HG03565 (cell line): ENCODE data around the gene KIF25.
"Not testable (repeated sequence)": the region's sequence is repeated elsewhere in the genome, so short reads cannot be mapped to it uniquely, and the experiment has no call there.

Experiments used
- ATAC-seq: cut with Tn5 transposase; IDR thresholded peaks from one replicate; pipeline ENCODE4 v1.9.1; 2021; ENCODE audit warnings: mild to moderate bottlenecking, moderate library complexity; ENCODE audit not compliant: unreplicated experiment

KIF25 gene

DNA sequence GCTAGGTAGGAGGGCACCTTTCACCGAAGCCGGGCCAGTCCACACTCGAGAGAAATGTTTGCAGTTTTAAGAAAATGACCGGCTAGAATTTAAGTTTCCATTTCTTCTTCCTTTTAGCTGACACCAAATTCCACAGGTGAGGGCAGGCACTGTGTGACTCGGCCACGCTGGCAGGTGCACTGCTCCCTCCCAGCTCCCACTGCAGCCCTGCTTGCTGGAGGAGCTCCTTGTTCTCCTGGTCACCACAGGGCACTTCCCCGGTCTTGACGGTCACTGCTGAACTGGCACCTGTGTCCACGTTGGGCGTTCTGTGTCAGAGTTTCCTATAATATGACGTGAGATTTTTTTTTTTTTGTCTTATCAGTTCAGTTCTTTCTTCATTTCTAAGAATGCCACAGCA, 3.6 kb upstream of the KIF25 start:
- ATAC-seq = no peak

DNA sequence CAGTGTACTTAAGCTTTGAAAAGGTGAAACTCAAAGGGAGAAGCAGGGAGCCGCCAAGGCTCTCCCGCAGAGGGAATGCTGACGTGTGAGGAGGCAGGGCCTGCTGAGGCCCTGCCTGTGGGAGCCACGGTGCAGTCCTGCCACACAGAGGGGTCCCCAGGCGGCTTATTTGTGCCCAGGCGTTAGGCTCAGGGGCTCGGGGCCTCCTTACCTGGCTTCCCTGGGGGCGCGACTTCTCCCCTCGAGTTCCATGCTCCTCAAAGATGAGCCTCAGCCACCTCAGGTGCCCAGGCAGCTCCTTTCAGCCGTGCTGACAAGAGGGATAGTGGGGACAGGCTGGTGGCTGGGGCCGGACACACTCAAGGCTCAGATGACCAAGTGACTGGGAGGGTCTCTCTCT, 2.2 kb upstream of the KIF25 start:
- no peak for ATAC-seq

DNA sequence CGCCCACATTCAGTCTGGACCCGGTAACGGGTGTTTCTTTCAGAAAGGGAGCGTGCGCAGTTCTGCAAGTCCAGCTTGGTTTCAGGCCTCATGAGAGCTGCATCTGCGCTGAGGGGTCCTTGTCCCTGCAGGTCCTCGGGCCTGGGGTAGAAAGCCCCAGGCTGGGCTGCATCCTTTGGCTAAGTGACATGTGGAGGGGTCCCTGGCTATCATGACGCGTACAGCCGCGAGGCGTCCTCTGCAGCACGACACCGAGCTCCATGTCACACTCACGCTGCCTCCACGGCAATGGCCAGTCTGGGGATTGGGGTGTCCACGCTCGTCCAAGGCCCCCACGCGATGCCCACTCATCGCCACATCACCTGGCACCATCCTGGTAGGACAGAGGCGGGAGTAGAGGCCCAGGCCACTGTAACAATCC, 1.7 kb upstream of the KIF25 start:
- no peak for ATAC-seq

DNA sequence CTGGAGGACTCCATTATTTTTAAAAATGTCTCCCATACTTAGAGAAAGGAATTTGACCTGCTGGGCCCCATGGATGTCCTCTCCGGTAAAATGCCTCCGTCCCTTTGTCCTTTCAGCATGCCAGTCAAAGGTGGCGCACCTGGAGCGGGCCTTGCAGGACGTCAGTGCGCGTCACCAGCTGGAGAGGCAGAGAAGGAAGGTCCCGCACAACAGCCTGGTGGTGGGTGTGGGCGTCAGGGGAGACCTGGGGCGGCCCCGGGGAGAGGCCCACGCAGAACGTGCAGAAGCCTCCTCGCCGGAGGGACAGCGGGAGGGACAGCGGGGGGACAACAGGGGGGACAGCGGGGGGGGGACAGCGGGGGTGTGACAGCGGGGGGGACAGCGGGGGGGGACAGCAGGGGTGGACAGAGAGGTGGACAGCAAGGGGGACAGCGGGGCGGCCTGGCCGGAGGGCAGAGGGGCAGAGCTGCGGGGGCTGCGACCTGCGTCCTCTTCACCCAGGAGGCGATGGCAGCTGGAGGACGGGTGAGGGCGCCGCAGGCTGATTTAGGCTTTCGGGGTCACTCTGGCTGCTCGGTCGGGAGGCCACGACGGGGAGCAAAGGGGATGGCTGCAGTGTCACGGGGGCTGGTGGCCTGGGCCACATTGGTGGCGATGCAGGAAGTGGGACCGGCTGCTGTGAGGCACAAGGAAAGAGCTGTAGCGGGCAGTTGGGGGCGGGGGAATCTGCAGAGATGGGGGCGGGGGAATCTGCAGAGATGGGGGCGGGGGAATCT, 859 bp upstream of the KIF25 start:
- no peak for ATAC-seq

DNA sequence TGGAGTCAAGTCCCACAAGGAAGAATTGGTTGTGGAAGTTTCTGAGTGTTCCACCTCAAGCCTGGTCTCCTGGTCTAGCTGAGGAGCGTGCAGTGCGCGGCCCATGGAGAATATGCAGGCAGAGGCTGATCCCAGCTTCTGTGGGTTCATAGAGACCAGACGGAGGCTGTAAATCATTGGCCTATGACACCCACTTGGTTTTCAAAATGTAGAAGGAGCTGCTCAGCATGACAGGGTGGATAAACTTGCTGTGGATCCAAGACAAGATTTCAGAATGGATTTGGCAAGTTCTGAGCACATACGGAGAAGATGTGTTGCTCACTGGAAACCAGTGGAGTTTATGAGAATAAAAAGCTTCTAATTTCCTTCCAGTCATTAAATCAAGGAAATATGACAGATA, 744 bp downstream of the KIF25 start:
- ATAC-seq = no peak

DNA sequence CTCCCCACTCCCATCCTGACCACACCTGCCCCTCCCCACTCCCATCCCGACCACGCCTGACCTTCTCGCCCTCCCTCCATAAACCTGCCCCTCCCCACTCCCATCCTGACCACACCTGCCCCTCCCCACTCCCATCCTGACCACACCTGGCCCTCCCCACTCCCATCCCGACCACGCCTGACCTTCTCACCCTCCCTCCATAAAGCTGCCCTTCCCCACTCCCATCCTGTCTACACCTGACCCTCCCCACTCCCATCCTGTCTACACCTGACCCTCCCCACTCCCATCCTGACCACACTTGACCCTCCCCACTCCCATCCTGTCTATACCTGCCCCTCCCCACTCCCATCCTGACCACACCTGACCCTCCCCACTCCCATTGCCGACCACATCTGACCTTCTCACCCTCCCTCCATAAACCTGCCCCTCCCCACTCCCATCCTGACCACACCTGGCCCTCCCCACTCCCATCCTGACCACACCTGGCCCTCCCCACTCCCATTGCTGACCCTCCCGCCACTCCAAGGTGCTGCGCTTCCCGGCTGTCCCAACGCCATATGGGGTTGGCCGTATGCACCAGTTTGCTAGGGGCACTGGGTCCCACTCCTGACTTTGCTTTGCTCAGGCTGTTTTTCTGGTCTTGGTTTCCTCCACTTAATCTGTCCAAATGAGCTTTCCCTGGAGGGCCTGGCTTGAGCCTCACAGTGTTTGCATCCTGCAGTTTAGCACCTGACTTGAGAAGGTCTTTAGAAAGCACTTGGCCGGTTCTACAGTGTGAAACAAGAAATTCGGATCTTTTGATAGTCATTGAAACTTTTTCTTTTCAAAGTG, 2.9 kb downstream of the KIF25 start:
- no peak for ATAC-seq

DNA sequence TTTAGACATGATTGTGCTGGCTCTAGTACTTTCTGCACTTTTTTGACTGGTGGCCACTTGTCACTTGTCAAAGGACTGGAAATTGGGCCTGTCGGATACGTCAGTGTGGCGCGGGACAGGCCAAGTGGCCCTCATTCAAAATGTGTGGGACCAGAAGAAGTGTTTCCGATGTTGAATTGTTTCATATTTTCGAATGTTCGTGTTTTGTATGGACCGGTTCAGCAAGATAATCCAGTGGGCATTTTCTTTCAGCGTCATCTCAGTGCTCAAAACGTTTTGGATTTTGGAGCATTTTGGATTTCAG, 3.5 kb downstream of the KIF25 start:
- ATAC-seq = no peak

DNA sequence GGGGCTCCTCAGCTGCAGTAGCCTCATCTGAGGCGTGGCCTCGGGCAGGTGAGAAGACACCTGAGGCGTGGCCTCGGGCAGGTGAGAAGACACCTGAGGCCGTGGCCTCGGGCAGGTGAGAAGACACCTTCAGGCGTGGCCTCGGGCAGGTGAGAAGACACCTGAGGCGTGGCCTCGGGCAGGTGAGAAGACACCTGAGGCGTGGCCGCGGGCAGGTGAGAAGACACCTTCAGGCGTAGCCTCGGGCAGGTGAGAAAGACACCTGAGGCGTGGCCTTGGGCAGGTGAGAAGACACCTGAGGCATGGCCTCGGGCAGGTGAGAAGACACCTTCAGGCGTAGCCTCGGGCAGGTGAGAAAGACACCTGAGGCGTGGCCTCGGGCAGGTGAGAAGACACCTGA, 4.0 kb downstream of the KIF25 start:
- ATAC-seq = not testable (repeated sequence)

DNA sequence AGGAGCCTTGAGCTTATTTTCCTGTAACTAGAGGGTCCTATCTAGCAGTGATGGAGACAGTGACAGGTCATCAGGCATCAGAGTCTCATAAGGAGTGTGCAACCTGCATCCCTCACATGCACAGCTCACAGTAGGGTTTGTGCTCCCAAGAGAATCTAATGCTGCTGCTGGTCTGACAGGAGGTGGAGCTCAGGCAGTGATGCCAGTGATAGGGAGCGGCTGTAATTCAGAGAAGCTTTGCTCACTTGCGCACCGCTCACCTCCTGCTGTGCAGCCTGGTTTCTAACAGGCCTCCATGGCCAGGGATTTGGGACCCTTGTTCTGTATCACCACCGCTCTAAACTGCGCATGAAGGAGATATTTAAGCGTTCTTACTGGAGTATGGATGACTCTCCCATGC, 5.3 kb downstream of the KIF25 start:
- ATAC-seq = no peak

DNA sequence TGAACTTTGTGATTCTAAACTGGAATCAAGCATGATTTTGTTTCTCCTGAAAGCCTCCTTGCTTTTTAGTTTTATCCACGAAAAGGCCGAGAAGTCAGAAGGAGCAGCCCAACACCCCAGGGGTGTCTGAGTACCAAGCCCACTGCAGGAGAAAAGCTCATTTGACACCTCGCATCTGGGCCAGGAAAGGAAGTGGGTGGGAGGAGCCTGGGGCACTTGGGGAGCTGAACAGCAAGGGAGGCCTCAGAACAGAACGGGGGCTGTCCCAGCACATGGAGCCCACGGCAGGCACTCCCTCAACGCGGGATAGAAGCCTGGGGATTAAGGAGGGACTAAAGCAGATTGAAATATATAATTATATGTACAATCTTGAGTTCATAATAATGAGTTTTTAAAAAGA, 6.6 kb downstream of the KIF25 start:
- ATAC-seq = no peak

DNA sequence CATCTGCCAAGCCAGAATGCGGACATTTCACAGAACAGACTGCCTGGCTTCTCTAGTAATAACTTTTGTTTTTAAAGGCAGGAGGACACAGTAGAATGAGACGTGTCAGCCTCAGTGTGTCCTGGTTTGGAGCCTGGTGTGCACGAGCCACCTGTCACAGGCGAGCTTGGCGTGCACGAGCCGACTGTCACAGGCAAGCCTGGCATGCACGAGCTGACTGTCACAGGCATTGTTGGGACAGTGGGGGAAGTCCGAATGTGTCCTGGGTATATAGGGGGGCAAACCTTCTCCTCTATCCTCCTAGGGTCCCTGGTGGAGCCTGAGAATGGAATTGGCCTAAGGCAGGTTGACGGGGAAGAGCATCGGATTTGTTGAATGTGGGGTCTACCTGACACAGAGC, 7.5 kb downstream of the KIF25 start:
- no peak for ATAC-seq

DNA sequence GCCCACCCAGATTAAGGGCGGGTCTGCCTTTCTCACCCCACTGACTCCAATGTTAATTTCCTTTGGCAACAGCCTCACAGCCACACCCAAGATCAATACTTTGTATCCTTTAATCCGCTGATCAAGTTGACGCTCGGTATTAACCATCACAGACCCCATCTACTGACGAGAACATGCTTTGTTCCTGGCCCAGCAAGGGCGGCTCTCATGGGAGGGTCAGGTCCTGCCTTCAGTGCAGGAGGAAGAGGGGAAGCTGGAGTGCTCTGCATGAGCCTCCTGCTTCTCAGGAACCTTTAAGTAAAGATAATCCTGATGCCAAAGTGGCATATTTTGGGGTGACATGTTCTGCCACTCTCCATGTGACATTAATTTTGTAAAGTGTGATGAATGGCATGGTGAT, 8.3 kb downstream of the KIF25 start:
- no peak for ATAC-seq

DNA sequence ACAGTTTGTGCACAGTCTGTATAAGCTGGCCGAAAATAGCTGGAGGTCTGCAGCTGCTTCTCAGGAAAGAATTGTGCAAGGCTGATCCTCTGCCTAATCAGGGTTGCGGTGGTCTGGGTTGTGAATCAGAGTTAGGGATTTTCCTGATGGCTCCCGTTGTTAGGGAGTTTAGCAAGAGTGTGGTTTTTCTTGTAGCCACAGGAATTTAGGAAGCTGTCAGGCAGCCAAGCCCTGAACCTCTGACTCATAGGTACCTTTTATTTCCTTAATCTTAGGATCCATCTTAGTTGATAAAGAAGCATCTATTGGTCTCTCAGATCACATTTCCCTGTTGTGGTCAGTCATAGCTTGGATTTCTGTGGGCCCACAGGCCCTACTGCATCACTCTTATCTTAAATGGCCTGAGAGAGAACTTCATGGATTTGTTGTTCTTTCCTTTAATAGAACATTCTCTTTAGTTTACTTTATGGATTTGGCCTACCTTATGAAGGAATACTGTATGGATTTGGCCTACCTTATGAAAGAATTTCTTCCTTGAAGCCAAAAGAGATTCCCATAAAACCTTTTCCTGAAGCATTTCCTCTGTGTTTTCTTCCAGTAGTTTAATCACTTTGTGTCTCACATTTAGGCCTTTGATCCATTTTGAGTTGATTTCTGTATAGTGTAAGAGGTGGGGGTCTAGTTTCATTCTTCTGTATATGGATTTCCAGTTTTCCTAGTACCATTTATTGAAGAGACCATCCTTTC, 10.3 kb downstream of the KIF25 start:
- ATAC-seq = no peak

DNA sequence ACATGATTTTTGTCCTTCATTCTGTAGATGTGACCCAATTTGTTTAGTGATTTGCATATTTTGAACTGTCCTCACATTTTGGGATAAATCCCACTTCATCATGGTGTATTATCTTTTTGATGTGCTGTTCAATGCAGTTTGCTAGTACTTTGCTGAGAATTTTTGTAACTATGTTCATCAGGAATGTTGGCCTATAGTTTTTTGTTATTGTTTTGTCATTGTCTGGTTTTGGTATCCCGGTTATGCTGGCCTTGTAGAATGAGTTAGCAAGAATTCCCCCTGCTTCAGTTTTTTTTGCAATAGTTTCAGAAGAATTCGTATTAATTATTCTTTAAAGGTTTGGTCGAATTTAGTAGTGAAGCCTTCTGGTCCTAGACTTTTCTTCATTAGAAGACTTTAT, 11.9 kb downstream of the KIF25 start:
- no peak for ATAC-seq

DNA sequence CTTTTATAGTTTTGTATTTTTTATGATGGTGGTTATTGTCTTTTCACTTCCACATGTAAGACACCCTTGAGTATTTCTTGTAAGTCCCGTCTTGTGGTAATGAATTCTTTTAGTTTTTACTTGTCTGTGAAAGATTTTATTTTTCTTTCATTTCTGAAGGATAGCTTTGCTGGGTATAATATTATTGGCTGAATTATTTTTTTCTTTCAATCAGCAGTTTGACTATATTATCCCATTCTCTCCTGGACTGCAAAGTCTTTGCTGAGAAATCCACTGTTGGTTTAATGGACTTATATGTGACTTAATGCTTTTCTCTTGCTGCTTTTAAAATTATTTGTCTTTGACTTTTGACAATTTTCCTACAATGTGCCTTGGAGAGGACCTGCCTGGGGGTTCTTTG, 13.8 kb downstream of the KIF25 start:
- no peak for ATAC-seq

DNA sequence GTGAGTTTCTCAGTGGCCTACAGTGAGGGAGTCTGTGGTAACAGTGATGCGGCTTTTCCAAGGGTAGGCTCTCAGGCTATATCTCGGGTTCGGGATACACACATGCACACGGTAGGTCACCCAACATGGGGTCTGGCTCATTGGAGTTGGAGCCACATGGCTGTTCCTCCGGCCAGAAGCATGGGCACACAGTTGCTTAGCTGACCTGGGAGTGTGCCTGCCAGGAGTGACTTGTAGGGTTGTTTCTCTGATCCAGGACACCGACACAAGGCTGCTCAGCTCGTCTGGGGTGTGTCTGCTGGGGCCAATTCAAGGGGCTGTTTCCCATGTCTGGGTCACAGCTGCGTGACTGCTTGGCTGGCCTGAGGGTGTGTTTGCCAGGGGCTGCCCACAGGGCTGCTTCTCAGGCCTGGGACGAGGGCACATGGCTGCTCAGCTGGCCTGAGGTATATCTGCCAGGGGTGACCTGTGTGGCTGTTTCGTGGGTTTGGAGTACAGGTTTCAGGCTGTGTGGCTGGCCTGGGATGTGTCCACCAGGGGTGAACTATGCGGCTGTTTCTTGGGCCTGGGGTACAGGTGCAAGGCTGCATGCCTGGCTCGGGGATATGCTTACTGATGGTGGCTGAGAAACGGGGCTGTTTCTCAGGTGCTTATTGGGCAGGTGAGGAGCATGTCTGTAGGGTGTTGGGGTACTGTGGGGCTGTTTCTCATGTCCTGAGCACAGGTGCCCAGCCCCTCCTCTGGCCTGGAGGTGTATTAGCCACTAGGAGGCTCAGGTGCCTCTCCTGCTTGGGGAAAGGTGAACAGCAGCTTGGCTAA, 15.2 kb downstream of the KIF25 start:
- ATAC-seq = no peak

DNA sequence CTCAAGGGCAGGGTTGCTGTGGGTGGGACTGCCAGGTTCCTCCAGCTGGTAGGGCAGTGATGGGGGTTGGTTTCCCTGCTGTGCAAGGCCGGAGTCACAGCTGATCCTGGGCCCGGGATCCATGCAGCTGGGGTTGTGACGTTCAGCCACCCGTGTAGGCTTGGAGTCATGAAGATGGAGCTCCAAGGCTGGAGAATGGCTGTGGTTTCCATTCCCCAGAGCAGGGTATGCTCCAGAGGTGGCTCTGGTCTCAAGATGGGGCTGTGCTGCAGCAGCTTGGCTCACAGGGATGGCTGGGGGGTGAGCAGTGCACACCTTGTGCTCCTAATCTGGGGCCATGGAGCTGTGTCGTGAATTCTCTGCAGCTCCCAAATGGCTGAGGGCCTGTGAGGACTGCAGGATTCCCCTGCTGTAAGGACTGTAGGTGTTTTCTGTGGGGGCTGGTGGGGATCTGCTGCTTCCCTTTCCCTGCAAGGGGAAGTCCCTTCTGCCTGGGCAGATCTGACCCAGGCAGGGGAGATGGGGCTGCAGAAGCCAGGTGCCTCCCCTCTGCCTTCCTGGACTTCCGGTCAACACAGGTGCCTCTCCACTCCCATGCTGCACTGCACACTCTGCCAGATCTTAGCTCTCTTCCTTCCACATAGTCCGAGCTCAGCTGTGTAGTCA, 15.9 kb downstream of the KIF25 start:
- ATAC-seq = no peak

DNA sequence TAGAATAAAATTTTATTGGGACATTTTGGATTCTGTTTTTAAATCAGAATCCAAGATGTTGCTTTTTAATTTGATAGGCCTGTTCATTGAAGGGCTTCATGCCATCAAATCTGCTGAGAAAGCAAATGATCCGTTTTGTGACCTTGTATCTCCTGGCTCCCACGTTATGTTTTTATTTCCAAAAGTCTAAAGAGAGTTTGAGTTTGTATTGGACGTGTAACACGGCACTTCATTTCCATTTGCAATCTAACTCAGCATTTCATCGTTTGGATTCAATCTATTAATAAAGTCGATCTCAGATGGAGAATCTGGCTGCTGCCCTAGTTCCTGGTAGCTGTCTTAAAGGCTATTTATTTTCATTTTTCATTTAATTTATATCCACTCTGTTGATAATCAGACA, 17.0 kb downstream of the KIF25 start:
- ATAC-seq = no peak

DNA sequence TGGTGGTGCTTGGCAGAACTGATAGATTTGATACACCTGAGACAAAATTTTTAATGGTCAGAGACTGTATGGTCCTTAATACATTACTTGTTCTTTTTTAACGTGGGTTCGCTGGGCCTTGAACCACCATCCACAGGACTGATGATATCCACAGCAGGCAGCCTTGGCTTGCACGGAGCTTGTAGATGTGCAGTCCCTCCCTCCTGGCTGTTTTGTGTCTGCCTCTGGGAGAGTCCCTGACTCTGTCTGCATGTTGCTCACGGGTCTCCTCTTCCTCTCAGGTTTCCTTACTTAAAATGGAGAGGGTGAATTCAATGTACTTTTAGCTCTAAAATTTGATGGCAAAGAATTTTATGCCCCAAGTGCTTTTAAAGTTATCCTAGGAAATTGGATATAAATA, 17.5 kb downstream of the KIF25 start:
- ATAC-seq = no peak

DNA sequence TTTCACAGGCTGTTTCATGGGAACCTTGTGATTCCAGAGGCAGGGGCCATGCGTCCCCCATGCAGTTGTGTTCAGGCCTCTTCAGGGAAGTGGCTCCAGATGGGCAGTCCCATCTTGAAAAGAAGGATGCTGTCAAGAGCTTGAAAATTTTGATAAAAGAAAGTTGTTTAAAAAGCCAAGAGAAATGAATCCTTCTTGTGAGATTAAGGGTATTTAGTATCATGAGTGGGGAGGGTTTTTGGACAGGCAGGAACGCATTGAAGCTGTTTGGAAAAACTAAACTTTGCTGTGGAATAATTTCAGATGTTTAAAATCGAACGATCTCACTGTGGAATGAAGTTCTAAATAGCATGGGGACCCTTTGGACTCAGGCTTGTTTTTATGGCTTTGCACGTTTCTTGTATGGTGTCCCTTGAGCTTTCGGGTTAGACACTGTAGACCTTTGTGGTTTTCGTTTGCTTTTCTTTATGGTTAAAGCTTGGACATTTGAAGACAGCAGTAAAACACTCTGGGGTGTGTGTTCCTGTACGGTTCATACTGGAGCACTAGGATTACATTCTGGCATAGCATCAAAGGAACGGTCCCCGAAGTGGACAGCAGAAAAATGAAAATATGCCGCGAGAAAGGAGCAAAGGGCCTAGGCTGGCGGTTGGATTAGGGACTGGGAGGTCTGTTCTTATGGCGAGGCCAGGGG, 18.2 kb downstream of the KIF25 start:
- no peak for ATAC-seq
